ENCODE results near the gene NELFA. TPM values are rescaled to one million over a fixed set of nuclear protein-coding genes. Genes with fewer than 3 reads are reported as not detected.

Gene NELFA
- polyA plus RNA-seq, 1 donor (not counting 4 experiments of a cell fraction or from before 2014, with no cell fraction given): 9.9 TPM

GRCh38 chr4:1989533-1990347 is 19.0 kb downstream of the NELFA start:
- H3K36me3 ChIP-seq (ENCODE audit: control insufficient read depth in 2 of 2, extremely low read depth in 1 of 2, insufficient read depth in 2 of 2, low read length in 2 of 2): peaks cover 12 to 18% of the 10 kb centered on the region in 2 experiments
- no peak for FAIRE-seq
- H3K9me1 ChIP-seq (ENCODE audit: control insufficient read depth, extremely low read depth, insufficient read depth, low read length): no peaks in the 10 kb centered on the region
- no peaks in the 10 kb centered on the region for H3K9me3 ChIP-seq (ENCODE audit: control insufficient read depth, low read depth, low read length)
- no peaks in the 10 kb centered on the region for H3K4me1 ChIP-seq (ENCODE audit: control insufficient read depth, extremely low read depth, insufficient read depth, low read length)
- dilution Hi-C loops (cut with MboI; ENCODE audit: extremely low pct_ligation_motif_present, low sequenced_read_pairs): no loop called here
- H3K27ac ChIP-seq (ENCODE audit: control insufficient read depth, insufficient read depth, low read length): no peak overlapping the region
- H3K27me3 ChIP-seq (ENCODE audit: control insufficient read depth, extremely low read depth, insufficient read depth, low read length): no peaks in the 10 kb centered on the region
- H2AFZ ChIP-seq (ENCODE audit: control insufficient read depth, low read length): no peak overlapping the region
- H3K79me2 ChIP-seq (ENCODE audit: control insufficient read depth, insufficient read depth, low read length): peaks cover 30% of the 10 kb centered on the region
- no peak overlapping the region for H3K4me3 ChIP-seq (ENCODE audit: control insufficient read depth in 2 of 3, extremely low read depth in 1 of 3, insufficient read depth in 2 of 3, low read depth in 1 of 3, low read length in 3 of 3)
- H4K20me1 ChIP-seq (ENCODE audit: control insufficient read depth, extremely low read depth, insufficient read depth, low read length): no peaks in the 10 kb centered on the region
- no peak for TF ChIP-seq EZH2 (IDR thresholded peaks at IDR 0.05; ENCODE audit: low read length)
- no peak for TF ChIP-seq CTCF (optimal IDR thresholded peaks at IDR 0.05 in 1 of 3, IDR thresholded peaks at IDR 0.05 in 1 of 3, conservative IDR thresholded peaks at IDR 0.05 in 1 of 3; ENCODE audit: extremely low read depth in 1 of 3, insufficient read depth in 2 of 3, low read length in 3 of 3)
- H3K9ac ChIP-seq (ENCODE audit: control insufficient read depth, extremely low read depth, insufficient read depth, low read length): no peak overlapping the region
- DNase-seq (ENCODE audit: low read depth, low spot score): no peak
- H3K4me2 ChIP-seq (ENCODE audit: control insufficient read depth, extremely low read depth, insufficient read depth, low read depth, low read length): no peak overlapping the region

GRCh38 chr4:1988327-1988724 is 20.4 kb downstream of the NELFA start:
- TF ChIP-seq CTCF (optimal IDR thresholded peaks at IDR 0.05 in 1 of 3, IDR thresholded peaks at IDR 0.05 in 1 of 3, conservative IDR thresholded peaks at IDR 0.05 in 1 of 3; ENCODE audit: extremely low read depth in 1 of 3, insufficient read depth in 2 of 3, low read length in 3 of 3): no peak
- TF ChIP-seq EZH2 (IDR thresholded peaks at IDR 0.05; ENCODE audit: low read length): no peak
- Histone ChIP-seq H3K27ac (ENCODE audit: control insufficient read depth, insufficient read depth, low read length) (no peak overlapping the region), H3K4me3 (ENCODE audit: control insufficient read depth in 2 of 3, extremely low read depth in 1 of 3, insufficient read depth in 2 of 3, low read depth in 1 of 3, low read length in 3 of 3) (no peak overlapping the region), H3K9me3 (ENCODE audit: control insufficient read depth, low read depth, low read length) (no peaks in the 10 kb centered on the region), H3K79me2 (ENCODE audit: control insufficient read depth, insufficient read depth, low read length) (peaks cover 20% of the 10 kb centered on the region), H4K20me1 (ENCODE audit: control insufficient read depth, extremely low read depth, insufficient read depth, low read length) (no peaks in the 10 kb centered on the region), H3K9ac (ENCODE audit: control insufficient read depth, extremely low read depth, insufficient read depth, low read length) (no peak overlapping the region), H3K9me1 (ENCODE audit: control insufficient read depth, extremely low read depth, insufficient read depth, low read length) (no peaks in the 10 kb centered on the region), H3K36me3 (ENCODE audit: control insufficient read depth in 2 of 2, extremely low read depth in 1 of 2, insufficient read depth in 2 of 2, low read length in 2 of 2) (peaks cover 17 to 28% of the 10 kb centered on the region in 2 experiments), H2AFZ (ENCODE audit: control insufficient read depth, low read length) (no peak overlapping the region), H3K4me2 (ENCODE audit: control insufficient read depth, extremely low read depth, insufficient read depth, low read depth, low read length) (no peak overlapping the region), H3K27me3 (ENCODE audit: control insufficient read depth, extremely low read depth, insufficient read depth, low read length) (no peaks in the 10 kb centered on the region), H3K4me1 (ENCODE audit: control insufficient read depth, extremely low read depth, insufficient read depth, low read length) (peaks cover 2% of the 10 kb centered on the region)
- dilution Hi-C loops (cut with MboI; ENCODE audit: extremely low pct_ligation_motif_present, low sequenced_read_pairs): no loop called here
- FAIRE-seq (no peak), DNase-seq (ENCODE audit: low read depth, low spot score) (no peak)

All from keratinocyte (primary cell).